Stimulated activated CD4-positive, alpha-beta T cell treated with anti-CD3 and anti-CD28 coated beads, Interleukin-12 subunit alpha, Interleukin-12 subunit beta, amount 100 ng/mL, for 4 hours (primary cell): ENCODE data around the gene VTI1A.
"Not testable (repeated sequence)": the region's sequence is repeated elsewhere in the genome, so short reads cannot be mapped to it uniquely, and the experiment has no call there.

Experiments
- DNase-seq: peaks from one replicate; pipeline ENCODE4 v3.0.0-alpha.2; 2020

Gene VTI1A

DNA sequence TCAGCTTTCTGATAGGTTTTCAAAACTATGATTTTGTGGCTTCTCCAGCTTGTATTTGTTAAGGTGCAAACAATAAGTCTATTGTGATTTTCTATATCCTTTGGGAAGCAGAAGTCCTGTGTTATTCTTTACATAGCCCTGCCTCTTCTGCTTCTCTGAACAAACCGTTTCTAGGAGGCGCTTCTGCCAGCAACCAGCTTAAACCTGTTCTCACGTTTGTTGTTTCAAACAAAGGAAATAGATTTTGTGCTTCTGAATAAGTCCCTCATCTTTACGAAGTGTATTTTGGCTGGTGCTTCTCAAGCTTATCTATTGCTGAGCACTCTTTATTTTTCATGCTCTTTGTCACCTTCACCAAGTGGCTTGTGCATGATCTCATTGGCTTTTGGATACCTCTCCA, 61.0 kb downstream of the VTI1A start:
- no peak for DNase-seq

DNA sequence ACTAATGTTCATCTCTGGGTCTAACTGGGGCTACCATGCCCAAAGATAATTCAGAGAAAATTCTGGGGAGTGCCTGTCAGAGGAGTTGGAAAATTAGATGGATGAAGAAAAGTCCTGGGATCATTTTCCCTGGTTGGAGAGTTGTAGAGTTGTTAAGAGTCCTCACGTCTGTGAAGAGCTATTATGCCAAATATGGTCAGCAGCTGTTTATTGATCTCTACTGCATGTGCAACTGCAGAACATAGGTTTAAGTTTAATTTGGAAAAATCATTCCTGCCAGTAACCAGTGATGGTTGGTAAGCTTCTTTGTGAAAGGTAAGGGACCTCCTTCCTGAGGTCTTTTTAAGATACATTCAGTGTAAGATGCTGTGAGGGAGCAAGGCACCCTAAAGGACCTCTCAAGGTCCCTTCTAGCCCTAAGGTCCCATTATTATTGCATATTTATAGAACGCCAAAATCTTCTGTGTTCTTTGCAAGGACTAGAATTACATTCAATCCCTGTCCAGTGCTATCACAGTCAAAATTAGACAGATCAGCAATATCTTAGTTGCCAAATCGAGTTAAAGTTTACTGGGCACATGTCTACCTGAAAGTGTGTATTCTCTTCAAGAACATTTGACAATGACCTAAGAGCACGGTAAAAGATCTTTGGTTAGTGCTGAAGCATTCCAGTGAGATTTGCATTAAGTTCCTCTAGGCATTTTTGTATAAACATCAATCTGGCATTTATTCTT, 62.7 kb downstream of the VTI1A start:
- no peak for DNase-seq

DNA sequence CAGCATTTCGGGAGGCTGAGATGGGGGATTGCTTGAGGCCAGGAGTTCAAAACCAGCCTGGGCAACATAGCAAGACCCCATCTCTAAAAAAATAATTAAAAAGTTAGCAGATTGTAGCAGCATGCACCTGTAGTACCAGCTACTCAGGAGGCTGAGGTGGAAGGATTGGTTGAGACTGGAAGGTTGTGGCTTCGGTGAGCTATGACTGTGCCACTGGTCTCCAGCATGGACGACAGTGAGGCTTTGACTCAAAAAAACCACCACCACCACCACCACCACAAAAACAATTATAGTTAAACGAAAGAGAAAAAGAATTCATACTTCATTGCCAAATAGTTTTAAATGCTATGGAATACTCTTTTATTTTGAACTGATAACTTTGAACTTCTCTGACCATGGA, 63.4 kb downstream of the VTI1A start:
- no peak for DNase-seq

DNA sequence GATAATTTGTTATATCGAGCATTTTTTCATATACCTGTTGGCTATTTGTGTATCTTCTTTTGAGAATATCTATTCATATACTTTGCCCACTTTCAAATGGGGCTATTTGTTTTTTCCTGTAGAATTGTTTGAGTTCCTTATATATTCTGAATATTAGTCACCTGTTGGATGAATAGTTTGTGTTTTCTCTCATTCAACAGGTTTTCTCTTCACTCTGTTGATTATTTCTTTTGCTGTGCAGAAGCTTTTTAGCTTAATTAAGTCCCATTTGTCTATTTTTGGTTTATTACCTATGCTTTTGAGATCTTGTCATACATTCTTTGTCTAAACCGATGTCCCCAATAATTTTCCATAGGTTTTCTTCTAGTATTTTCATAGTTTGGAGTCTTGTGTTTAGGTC, 65.3 kb downstream of the VTI1A start:
- DNase-seq: no peak

DNA sequence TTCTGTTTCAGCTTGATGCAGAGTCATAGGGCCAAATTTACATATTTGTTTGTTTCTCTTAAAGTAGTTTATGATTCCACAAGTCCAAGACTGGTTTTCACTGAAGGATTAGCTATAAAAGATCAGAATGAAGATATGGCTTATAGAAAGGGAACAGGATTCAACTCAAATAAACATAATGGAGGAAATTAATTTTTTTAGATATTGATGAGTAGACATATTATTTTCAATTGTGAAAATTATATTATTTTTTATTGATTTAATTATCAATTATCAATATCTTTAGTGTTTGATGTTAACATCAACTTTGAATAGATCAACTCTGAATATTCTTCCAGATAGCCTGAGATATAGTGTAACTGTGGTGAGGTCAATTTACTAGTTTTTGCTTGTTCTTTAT, 68.1 kb downstream of the VTI1A start:
- no peak for DNase-seq

DNA sequence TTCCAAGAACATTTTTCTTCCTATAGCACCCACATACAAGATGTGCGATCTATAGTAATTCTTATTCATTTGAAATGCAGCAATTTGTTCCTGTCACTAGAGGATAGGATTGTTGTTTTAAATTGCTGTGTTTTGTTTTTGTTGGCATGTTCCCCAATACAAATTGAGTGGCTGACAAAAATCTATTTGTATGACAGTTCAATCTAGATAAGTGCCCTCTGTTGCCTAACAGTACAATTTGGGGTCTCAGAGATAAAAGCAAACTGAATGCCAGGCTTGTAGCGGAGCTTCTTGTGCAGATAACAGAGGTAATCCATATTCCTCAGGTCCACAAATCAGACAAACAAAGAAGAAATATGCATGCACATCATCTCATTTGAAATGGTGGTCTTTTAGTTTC, 68.8 kb downstream of the VTI1A start:
- DNase-seq: no peak

DNA sequence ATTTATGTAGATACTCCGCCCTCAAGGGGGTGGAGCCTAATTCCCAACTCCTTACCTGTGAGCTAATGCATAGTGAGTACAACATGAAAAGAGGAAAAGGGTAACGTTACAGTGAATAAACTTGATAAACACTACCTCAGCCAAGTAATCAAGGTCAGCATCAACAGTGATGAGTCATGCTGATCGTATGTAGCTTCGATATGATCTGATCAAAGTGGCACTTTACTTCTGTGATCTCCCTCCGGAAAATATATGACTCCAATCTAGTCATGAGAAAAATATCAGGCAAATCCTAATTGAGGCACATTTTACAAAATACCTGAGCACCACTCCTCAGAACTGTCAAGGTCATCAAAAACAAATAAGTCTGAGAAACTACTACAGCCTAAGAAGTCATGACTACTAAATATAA, 70.4 kb downstream of the VTI1A start:
- no peak for DNase-seq

DNA sequence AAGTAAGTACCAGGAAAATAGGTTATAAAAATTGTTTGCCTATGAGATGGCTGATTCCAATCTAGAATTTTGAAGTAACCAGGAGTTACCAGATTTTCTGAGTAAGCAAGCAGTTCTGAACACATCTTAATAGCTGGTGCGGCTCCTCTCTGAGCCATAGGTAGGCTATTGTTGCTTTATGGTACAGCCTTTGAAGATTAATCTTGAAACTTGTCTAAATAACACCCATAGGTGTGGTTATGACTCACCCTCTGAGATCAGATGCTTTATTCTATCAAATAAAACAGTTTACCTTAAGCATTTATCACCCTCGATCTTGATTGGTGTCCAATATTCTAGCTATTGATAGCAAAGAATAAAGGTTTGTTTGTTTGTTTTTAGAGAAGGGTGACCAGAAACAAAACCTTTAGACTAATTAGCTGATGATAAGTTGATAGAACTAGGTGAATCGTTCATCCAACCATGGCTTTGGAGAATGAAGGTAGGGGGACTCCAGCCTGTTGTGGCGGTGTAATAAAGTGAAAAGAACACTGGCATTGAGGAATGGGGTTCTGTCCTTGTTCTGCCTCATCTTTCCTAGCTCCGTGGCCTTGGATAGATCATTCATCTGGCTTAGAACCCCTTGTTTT, 72.2 kb downstream of the VTI1A start:
- no peak for DNase-seq

DNA sequence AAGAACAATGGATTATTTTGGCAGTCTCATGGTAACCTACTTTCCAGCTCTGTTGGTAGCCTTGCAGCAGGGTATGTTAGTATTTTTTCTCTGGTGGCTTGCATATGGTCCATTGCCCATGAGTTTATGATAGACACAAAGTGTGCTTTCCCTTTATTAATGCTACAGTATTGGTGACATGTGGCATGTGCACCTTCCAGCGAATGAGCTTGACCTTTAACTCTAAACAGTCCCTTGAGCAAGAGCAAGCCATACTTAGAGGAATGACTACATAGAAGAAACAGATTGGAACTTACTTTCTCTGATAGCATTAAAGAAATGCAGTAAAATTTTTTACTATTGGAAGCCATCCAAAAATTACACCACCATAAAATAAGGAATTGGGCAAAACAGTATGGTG, 73.9 kb downstream of the VTI1A start:
- no peak for DNase-seq

DNA sequence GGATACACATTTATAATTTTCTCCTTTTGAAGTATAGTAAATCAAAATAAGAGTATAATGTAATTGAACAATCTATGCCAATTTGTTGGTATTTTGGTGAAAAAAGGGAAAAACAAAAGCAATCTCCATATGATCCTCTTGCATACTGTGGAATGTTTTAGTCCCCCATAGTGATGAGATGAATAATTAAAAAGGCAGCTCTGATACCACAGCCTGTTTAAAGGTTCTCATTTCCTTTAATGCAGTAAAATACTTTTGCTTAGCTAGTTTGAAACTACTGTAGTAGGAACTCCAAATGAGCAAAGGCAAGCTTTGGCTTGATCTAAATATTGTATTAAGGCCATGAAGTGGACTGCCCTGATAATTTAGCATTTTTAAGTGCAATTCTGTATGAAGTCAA, 77.6 kb downstream of the VTI1A start:
- no peak for DNase-seq

DNA sequence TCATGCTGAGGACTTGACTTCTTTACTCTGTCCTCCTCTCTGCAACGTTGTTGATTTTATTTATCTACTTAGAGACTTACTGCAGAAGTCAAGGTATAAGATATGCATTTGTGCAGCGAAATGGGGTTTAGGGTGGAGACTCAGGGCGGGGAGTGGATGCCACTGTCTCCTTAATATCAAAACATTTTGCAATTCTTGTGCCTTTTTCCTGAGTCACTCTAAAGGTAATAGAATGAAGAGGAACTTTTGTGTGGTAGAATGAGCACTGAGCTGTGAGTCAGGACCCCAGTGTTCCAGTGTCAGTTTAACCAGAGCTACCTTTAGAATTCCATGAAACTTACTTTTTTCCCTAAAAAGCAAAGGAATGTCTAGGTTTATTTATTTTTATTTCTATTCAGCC, 78.2 kb downstream of the VTI1A start:
- DNase-seq: no peak

DNA sequence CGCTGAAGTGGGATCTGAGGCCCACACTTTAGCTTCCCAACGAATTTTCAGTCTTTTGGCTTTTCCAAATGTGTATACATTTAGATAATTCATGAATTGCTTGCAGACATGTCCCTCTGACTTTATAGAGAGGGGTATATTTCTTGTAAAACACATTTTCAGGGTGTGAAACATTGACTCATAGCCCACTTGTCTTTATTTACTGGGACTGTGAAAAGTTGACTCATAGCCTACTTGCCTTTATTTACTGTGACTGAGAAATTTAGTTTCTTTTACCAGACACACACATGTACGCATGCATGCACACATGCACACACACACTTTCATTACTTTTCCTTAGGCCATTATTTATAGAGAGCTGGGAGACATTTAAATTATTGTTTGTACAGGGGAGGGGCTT, 79.1 kb downstream of the VTI1A start:
- DNase-seq: no peak

DNA sequence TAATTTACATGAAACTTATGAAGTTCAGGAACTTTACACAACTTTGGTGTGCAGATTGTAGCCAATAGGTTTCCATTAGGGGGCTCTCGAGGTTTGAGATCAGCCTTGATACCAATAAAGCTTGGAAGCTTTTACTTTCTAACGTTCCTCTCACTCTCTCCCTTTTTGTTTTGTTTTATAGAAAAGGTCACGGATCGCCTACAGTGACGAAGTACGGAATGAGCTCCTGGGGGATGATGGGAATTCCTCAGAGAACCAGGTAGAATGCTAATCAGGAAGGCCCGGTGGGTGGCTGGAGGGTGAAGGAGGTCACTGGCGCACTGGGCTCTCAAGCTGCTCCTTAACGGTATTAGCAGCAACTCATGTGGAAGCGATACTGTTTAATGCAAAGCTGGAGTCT, 79.9 kb downstream of the VTI1A start:
- DNase-seq: no peak

DNA sequence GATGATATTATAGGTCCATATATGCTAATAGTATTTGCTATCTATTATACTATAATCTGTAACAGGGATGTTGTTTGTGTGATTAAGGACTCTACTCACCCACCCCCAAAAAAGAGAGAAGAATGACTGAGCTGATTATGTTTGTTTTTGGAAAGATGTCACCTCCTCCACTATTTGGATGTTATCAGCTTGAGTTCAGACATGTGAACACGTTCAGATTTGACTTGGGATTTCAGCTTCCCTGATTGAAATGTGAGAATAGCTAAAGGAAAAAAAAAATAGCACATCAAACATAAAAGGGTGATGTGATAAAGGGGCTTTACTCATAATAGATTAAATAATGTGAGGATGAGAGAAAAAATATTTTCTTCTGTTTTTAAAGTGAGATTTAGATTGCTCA, 81.2 kb downstream of the VTI1A start:
- no peak for DNase-seq

DNA sequence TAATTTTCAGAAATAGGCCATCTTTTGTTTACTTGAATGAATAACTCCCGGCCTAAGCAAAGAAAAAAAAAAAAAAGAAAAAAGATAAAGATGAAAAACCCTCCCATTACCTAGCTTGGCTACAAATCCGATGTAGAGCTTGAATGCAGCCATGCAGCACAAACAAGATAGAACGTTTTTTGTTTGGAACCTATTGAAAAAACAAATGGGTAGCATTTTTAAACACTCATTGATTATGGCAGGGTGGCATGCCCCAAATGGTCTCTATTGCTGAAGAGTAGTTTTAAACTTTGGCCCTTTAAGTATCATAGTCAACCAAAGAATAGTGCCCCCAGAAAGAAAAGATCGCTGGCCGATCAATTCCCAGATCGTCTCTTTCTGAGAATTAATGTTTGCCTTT, 84.4 kb downstream of the VTI1A start:
- DNase-seq: no peak

DNA sequence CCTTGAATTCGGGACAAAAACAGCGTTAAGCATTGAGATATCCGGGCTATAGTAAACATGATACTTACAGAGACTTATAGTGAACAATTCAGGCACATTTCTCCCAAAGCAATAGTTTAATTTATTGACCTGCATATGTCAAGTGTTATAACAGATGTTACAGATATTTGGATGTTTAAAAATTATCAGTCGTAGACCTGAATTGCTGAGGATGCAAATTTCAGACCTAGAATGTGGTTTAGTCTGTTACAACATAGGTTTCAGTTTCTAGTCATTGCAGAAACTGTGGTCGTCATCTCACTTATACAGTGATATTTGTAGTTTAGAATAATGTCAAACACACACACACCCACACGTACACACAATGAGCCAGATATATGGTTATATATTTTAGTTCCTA, 85.2 kb downstream of the VTI1A start:
- no peak for DNase-seq

DNA sequence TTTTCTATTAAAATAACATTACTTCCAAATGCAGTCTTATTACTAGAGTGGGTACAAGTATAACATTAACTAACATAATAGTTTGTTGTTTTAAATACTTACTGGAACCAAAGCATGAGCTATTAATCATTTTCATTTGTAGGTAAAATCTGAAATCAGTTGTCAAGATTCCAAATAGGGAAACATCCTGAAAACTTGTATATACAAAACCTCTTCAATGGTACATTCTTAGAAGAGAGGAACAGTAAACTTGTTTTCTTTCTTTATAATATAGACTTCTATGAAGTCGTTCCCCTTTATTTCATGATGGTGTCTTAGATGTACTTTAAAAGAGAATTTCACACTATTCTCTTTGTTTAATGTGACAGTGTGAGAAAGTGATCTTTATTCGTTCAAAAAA, 85.9 kb downstream of the VTI1A start:
- no peak for DNase-seq

DNA sequence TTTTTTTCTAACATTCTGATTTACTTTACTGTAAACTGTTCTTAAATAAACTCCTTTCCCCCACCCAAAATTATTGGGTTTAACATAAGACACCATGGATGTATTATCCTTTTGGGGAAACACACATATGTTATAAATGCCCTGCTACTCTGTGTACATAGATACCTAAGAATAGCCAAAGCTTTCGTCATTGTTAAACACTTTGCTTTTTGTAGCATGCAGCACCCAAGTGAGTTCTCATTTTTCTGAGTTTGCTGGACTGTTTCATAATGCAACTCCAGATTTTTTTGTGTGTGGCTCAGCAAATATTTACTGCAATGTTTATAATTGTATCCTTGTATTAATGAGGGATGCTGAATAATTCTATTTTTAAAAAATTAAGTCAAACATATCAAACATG, 86.9 kb downstream of the VTI1A start:
- no peak for DNase-seq

DNA sequence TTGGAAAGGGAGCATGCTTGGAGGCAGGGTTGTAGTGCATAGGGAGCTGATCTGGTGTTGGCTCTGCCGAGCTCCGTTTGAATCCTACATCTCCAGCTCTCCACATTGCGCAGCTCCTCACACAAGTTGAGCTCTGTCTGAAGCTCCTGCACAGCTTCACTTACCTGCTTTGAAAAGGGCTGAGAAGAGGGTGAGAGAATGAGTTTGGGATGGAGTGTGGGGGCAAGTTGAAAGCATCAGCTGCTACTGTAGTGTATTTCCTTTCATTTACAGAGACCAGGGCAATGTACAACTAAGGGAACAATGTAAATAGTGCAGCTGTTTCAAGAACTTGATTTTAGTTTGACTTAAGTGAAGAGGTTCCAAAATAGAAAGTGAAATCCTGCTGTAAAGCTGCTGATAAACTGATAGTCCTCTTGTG, 88.5 kb downstream of the VTI1A start:
- no peak for DNase-seq

DNA sequence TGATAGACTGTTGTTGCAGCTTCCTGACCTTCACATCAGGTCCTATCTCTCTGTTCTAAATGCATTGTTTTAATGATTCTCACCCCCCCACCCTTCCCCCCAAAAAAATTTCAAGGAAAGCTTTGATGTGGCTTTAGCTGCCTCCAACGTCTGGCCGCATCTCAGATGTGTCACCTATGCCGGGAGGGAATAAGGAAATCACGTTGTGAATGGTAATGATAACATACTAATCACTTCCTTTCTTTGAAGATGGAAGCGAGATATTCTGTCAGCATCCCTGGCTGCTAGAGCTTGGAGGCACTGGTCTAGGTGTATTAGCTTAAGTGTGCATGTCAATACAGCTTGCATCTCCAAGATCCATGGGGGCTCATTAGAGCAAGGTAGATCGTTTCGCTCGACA, 89.6 kb downstream of the VTI1A start:
- DNase-seq: no peak

DNA sequence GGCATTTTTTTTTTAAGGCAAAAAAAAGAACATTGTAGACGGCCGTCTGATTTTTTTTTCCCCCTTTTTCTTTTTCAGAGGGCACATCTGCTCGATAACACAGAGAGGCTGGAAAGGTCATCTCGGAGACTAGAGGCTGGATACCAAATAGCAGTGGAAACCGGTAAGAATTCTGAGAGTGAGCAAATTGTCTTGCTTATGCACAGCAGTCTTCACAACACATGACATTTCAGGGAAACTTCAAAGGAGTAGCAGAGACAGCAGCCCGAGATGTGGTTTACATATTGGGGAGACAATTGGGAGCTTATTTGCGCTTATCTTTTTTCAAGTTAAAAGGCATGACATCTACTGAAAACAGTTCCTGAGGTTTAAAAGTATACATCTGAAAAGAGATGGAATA, 91.2 kb downstream of the VTI1A start:
- no peak for DNase-seq

DNA sequence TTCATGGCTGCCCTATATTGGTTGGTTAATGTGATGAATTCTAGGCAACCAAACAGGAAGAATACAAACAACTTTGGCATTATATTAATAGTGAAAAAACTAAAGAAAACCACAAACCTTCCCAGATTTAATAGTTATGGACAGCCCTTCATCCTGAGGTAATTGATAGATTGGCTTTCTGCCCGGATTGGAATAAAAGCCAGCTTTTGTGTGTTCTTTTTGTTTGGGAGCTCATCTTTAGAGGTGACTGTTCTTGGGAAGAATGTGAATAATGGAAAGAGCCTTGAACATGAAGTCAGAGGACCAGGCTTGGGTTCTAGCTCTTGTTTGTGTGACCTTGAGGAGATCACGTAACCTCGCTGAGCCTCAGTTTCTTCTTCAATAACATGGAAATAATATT, 92.3 kb downstream of the VTI1A start:
- DNase-seq: no peak

DNA sequence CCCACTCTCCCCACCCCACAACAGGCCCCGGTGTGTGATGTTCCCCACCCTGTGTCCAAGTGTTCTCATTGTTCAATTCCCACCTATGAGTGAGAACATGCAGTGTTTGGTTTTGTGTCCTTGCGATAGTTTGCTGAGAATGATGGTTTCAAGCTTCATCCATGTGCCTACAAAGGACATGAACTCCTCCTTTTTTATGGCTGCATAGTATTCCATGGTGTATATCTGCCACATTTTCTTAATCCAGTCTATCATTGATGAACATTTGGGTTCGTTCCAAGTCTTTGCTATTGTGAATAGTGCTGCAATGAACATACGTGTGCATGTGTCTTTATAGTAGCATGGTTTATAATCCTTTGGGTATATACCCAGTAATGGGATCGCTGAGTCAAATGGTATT, 95.8 kb downstream of the VTI1A start:
- DNase-seq: not testable (repeated sequence)

DNA sequence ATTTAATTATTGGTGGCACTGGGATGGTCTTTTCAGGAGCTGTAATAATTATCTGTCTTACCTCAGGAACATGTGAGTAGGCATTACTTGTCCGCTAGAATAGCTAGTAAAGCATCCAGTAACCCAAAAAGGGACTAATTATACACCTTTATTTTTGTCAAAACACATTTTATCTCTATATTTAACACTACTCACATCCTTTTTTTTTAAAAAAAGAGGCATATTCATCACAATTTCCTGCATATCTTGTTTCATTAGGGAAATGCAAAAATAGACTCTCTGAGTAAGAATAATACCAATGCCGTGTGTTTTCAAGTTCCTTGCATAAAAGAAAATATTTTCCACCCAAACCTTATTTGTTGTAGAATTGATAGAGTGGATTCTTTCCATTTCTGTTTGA, 99.5 kb downstream of the VTI1A start:
- DNase-seq: no peak
